Measurements from ENCODE around the gene CD4. TPM values are rescaled to one million over a fixed set of nuclear protein-coding genes. Genes with fewer than 3 reads are reported as not detected.

Gene CD4
- total RNA-seq, 4 donors from 2014 or later = 1.8 to 12.9 (median 3.8) TPM

- no peak for DNase-seq
- in situ Hi-C loops (cut with MboI; ENCODE audit: low sequenced_read_pairs in 4 of 4) (no loop called here), intact Hi-C loops (cut with DNase I; ENCODE audit: low total_unique reads) (loop anchor here (5.0 kb wide), 1 partner anchor 107 kb away; the partner anchor contains the start of gene ING4)
- no peak for TF ChIP-seq POLR2A (IDR thresholded peaks at IDR 0.05)
- no peak for TF ChIP-seq CTCF (IDR thresholded peaks at IDR 0.05 in 4 of 5, conservative IDR thresholded peaks at IDR 0.05 in 1 of 5)
- no peak for ATAC-seq
- peaks cover 0 to 9% (median 0%) of the 10 kb centered on the region in 3 donors for H3K27me3 ChIP-seq
- H3K9me3 ChIP-seq = no peaks in the 10 kb centered on the region
- H3K4me1 ChIP-seq = peaks cover 19 to 20% of the 10 kb centered on the region in 2 donors
- H3K4me3 ChIP-seq = no peak overlapping the region
- no peaks in the 10 kb centered on the region for H3K36me3 ChIP-seq
- H3K27ac ChIP-seq = no peak overlapping the region
These were observed 19.7 kb upstream of the CD4 start for GRCh38 chr12:6769666-6770065.

- H3K9me3 ChIP-seq = no peaks in the 10 kb centered on the region
- H3K27me3 ChIP-seq = peaks cover 0 to 8% (median 0%) of the 10 kb centered on the region in 3 donors
- no peak for TF ChIP-seq CTCF (IDR thresholded peaks at IDR 0.05 in 4 of 5, conservative IDR thresholded peaks at IDR 0.05 in 1 of 5)
- no peak for TF ChIP-seq POLR2A (IDR thresholded peaks at IDR 0.05)
- no peak overlapping the region for H3K4me3 ChIP-seq
- H3K36me3 ChIP-seq = no peaks in the 10 kb centered on the region
- intact Hi-C loops (cut with DNase I; ENCODE audit: low total_unique reads) (no loop called here), in situ Hi-C loops (cut with MboI; ENCODE audit: low sequenced_read_pairs in 4 of 4) (no loop called here)
- H3K4me1 ChIP-seq = peaks cover 18 to 20% of the 10 kb centered on the region in 2 donors
- H3K27ac ChIP-seq = peak overlapping the region in 1 of 4 donors; percentile 46
- no peak for DNase-seq
- ATAC-seq = no peak
These were observed 19.2 kb upstream of the CD4 start for GRCh38 chr12:6770094-6770493.

GRCh38 chr12:6770600-6770999 lies 18.7 kb upstream of the CD4 start:
- TF ChIP-seq POLR2A (IDR thresholded peaks at IDR 0.05) = no peak
- no peak for TF ChIP-seq CTCF (IDR thresholded peaks at IDR 0.05 in 4 of 5, conservative IDR thresholded peaks at IDR 0.05 in 1 of 5)
- no peak overlapping the region for H3K4me3 ChIP-seq
- no peaks in the 10 kb centered on the region for H3K36me3 ChIP-seq
- intact Hi-C loops (cut with DNase I; ENCODE audit: low total_unique reads) = no loop called here
- H3K4me1 ChIP-seq = peaks cover 15 to 20% of the 10 kb centered on the region in 2 donors
- in situ Hi-C loops (cut with MboI; ENCODE audit: low sequenced_read_pairs in 4 of 4) = no loop called here
- ATAC-seq = no peak
- DNase-seq = no peak
- H3K9me3 ChIP-seq = no peaks in the 10 kb centered on the region
- H3K27me3 ChIP-seq = peaks cover 0 to 3% (median 0%) of the 10 kb centered on the region in 3 donors
- H3K27ac ChIP-seq = peak overlapping the region in 3 of 4 donors; percentile 35 to 46 (median 40)

- H3K4me3 ChIP-seq = no peak overlapping the region
- DNase-seq = no peak
- in situ Hi-C loops (cut with MboI; ENCODE audit: low sequenced_read_pairs in 4 of 4) (no loop called here), intact Hi-C loops (cut with DNase I; ENCODE audit: low total_unique reads) (no loop called here)
- no peaks in the 10 kb centered on the region for H3K36me3 ChIP-seq
- TF ChIP-seq POLR2A (IDR thresholded peaks at IDR 0.05) (no peak), CTCF (IDR thresholded peaks at IDR 0.05 in 4 of 5, conservative IDR thresholded peaks at IDR 0.05 in 1 of 5) (no peak)
- H3K9me3 ChIP-seq = no peaks in the 10 kb centered on the region
- H3K27me3 ChIP-seq = no peaks in the 10 kb centered on the region
- peaks cover 12 to 20% of the 10 kb centered on the region in 2 donors for H3K4me1 ChIP-seq
- peak overlapping the region in 3 of 4 donors; percentile 35 to 48 (median 46) for H3K27ac ChIP-seq
- no peak for ATAC-seq
These were observed 18.2 kb upstream of the CD4 start for GRCh38 chr12:6771091-6771495.
